SK-N-SH treated with all-trans-retinoic acid at 6 μM for 48 hours (cell line): Measurements from ENCODE around the gene MRPL52.
A peak's percentile ranks its signal among the peaks of the same experiment; 100 is the strongest.

Experiments
- ATAC-seq: fragments of 200-7000 bp; cut with Tn5 transposase; 3 replicates; pipeline ENCODE4 v1.9.1; 2020; ENCODE audit warnings: mild to moderate bottlenecking, moderate library complexity
- ARNTL ChIP-seq: fragments of 450-650 bp; formaldehyde crosslinking; IDR thresholded peaks from 2 replicates; pipeline ENCODE4 v1.5.0; 2020; ENCODE audit warnings: low read depth, mild to moderate bottlenecking, moderate library complexity, borderline replicate concordance
- BACH2 ChIP-seq: fragments of 250-450 bp; sonication (Bioruptor Pico); IDR thresholded peaks from 2 replicates; pipeline ENCODE4 v1.9.0; 2021; ENCODE audit warnings: mild to moderate bottlenecking, borderline replicate concordance
- CSDC2 ChIP-seq: fragments of 250-450 bp; sonication (Bioruptor Pico); IDR thresholded peaks from 2 replicates; pipeline ENCODE4 v1.5.0; 2020; ENCODE audit warnings: mild to moderate bottlenecking, moderate library complexity
- CSRNP3 ChIP-seq: fragments of 250-450 bp; sonication (Bioruptor Pico); IDR thresholded peaks from 2 replicates; pipeline ENCODE4 v1.5.1; 2021; ENCODE audit warnings: mild to moderate bottlenecking, moderate library complexity
- ESRRG ChIP-seq: fragments of 250-450 bp; sonication (Bioruptor Pico); IDR thresholded peaks from 2 replicates; pipeline ENCODE4 v1.6.1; 2021; ENCODE audit warnings: mild to moderate bottlenecking
- GLIS3 ChIP-seq: fragments of 250-450 bp; sonication (Bioruptor Pico); IDR thresholded peaks from 2 replicates; pipeline ENCODE4 v1.5.0; 2020; ENCODE audit warnings: mild to moderate bottlenecking, moderate library complexity
- ISL1 ChIP-seq: fragments of 250-450 bp; sonication (Bioruptor Pico); IDR thresholded peaks from 2 replicates; pipeline ENCODE4 v2.1.2; 2022; ENCODE audit warnings: mild to moderate bottlenecking, moderate library complexity
- OSR1 ChIP-seq: fragments of 250-450 bp; sonication (Bioruptor Pico); IDR thresholded peaks from 2 replicates; pipeline ENCODE4 v1.8.0; 2022; ENCODE audit warnings: moderate library complexity, mild to moderate bottlenecking, inconsistent platforms
- PPARA ChIP-seq: fragments of 250-450 bp; sonication (Bioruptor Pico); IDR thresholded peaks from 2 replicates; pipeline ENCODE4 v1.5.0; 2020; ENCODE audit warnings: mild to moderate bottlenecking, borderline replicate concordance
- RARB ChIP-seq: fragments of 250-450 bp; sonication (Bioruptor Pico); IDR thresholded peaks from 2 replicates; pipeline ENCODE4 v1.8.0; 2021; ENCODE audit warnings: mild to moderate bottlenecking, moderate library complexity
- TCF4 ChIP-seq: fragments of 250-450 bp; sonication (Bioruptor Pico); IDR thresholded peaks from 2 replicates; pipeline ENCODE4 v1.8.0; 2021; ENCODE audit warnings: mild to moderate bottlenecking, moderate library complexity, borderline replicate concordance
- ZC3H10 ChIP-seq: fragments of 250-450 bp; sonication (Bioruptor Pico); IDR thresholded peaks from 2 replicates; pipeline ENCODE4 v1.5.1; 2021; ENCODE audit warnings: mild to moderate bottlenecking, moderate library complexity
- ZFP3 ChIP-seq: fragments of 250-450 bp; sonication (Bioruptor Pico); IDR thresholded peaks from 2 replicates; pipeline ENCODE4 v1.5.0; 2020; ENCODE audit warnings: mild to moderate bottlenecking, moderate library complexity
- ZNF565 ChIP-seq: fragments of 450-650 bp; formaldehyde crosslinking; conservative IDR thresholded peaks from 2 replicates; pipeline ENCODE4 v1.5.0; 2020; ENCODE audit warnings: low read depth, mild to moderate bottlenecking, moderate library complexity
- ZNF8 ChIP-seq: fragments of 450-650 bp; formaldehyde crosslinking; IDR thresholded peaks from 2 replicates; pipeline ENCODE4 v1.5.0; 2020; ENCODE audit warnings: mild to moderate bottlenecking, moderate library complexity
- TF ChIP-seq, protein P1 (sequence below): fragments of 250-450 bp; sonication (Bioruptor Pico); IDR thresholded peaks from 2 replicates; pipeline ENCODE4 v1.5.1; 2020; ENCODE audit warnings: low read depth, mild to moderate bottlenecking, moderate library complexity
- TF ChIP-seq, protein P2 (sequence below): fragments of 250-450 bp; sonication (Bioruptor Pico); IDR thresholded peaks from 2 replicates; pipeline ENCODE4 v1.5.0; 2020; ENCODE audit warnings: mild to moderate bottlenecking, moderate library complexity
- TF ChIP-seq, protein P3 (sequence below): fragments of 250-450 bp; sonication (Bioruptor Pico); IDR thresholded peaks from 2 replicates; pipeline ENCODE4 v1.8.0; 2020; ENCODE audit warnings: mild to moderate bottlenecking, moderate library complexity, borderline replicate concordance
- TF ChIP-seq, protein P4 (sequence below): fragments of 250-450 bp; sonication (Bioruptor Pico); IDR thresholded peaks from 2 replicates; pipeline ENCODE4 v1.8.0; 2021; ENCODE audit warnings: low read depth, mild to moderate bottlenecking, moderate library complexity, borderline replicate concordance

MRPL52 gene

DNA sequence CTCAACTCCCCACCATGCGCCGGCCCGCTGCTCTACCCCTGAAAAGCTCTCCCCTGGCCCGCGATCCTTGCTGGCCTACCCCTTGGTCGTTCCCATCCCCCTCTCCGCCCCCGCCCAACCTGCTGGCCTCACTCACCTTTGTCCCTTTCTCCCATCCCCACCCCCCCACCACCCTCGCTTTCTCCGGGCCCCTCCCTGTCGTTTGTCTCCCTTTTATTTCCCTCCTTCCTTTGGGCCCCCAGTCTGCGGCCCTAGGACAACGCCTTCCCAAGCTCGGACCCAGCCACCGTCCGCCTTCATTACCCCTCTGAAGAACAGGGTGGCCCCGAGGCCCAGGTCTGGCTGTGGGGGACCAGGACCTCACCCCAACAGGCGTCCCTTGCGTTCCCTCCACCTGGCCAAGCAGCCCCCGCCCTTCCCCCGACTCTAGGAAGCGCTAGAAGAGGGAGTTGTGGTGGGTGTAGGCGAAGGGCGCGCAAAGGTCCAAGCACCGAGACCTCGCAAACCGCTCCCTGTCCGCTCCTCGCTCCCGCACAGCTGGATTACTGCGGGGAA, 7.6 kb upstream of the MRPL52 start:
- no peak for ATAC-seq
- TF ChIP-seq OSR1 (CRISPR knock-in tag) (no peak), ZNF8 (no peak), PPARA (CRISPR knock-in tag) (no peak), CSRNP3 (no peak), GLIS3 (no peak), ZFP3 (CRISPR knock-in tag) (no peak), CSDC2 (CRISPR knock-in tag) (no peak), ZNF565 (no peak), TCF4 (CRISPR knock-in tag) (no peak), BACH2 (CRISPR knock-in tag) (no peak), ZC3H10 (CRISPR knock-in tag) (no peak), ARNTL (CRISPR knock-in tag) (no peak), ISL1 (no peak)
- TF ChIP-seq, protein P1, sequence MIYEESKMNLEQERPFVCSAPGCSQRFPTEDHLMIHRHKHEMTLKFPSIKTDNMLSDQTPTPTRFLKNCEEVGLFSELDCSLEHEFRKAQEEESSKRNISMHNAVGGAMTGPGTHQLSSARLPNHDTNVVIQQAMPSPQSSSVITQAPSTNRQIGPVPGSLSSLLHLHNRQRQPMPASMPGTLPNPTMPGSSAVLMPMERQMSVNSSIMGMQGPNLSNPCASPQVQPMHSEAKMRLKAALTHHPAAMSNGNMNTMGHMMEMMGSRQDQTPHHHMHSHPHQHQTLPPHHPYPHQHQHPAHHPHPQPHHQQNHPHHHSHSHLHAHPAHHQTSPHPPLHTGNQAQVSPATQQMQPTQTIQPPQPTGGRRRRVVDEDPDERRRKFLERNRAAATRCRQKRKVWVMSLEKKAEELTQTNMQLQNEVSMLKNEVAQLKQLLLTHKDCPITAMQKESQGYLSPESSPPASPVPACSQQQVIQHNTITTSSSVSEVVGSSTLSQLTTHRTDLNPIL (CRISPR knock-in tag): no peak
- TF ChIP-seq, protein P2, sequence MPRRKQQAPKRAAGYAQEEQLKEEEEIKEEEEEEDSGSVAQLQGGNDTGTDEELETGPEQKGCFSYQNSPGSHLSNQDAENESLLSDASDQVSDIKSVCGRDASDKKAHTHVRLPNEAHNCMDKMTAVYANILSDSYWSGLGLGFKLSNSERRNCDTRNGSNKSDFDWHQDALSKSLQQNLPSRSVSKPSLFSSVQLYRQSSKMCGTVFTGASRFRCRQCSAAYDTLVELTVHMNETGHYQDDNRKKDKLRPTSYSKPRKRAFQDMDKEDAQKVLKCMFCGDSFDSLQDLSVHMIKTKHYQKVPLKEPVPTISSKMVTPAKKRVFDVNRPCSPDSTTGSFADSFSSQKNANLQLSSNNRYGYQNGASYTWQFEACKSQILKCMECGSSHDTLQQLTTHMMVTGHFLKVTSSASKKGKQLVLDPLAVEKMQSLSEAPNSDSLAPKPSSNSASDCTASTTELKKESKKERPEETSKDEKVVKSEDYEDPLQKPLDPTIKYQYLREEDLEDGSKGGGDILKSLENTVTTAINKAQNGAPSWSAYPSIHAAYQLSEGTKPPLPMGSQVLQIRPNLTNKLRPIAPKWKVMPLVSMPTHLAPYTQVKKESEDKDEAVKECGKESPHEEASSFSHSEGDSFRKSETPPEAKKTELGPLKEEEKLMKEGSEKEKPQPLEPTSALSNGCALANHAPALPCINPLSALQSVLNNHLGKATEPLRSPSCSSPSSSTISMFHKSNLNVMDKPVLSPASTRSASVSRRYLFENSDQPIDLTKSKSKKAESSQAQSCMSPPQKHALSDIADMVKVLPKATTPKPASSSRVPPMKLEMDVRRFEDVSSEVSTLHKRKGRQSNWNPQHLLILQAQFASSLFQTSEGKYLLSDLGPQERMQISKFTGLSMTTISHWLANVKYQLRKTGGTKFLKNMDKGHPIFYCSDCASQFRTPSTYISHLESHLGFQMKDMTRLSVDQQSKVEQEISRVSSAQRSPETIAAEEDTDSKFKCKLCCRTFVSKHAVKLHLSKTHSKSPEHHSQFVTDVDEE: no peak
- TF ChIP-seq, protein P3, sequence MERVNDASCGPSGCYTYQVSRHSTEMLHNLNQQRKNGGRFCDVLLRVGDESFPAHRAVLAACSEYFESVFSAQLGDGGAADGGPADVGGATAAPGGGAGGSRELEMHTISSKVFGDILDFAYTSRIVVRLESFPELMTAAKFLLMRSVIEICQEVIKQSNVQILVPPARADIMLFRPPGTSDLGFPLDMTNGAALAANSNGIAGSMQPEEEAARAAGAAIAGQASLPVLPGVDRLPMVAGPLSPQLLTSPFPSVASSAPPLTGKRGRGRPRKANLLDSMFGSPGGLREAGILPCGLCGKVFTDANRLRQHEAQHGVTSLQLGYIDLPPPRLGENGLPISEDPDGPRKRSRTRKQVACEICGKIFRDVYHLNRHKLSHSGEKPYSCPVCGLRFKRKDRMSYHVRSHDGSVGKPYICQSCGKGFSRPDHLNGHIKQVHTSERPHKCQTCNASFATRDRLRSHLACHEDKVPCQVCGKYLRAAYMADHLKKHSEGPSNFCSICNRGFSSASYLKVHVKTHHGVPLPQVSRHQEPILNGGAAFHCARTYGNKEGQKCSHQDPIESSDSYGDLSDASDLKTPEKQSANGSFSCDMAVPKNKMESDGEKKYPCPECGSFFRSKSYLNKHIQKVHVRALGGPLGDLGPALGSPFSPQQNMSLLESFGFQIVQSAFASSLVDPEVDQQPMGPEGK (CRISPR knock-in tag): no peak
- TF ChIP-seq, protein P4, sequence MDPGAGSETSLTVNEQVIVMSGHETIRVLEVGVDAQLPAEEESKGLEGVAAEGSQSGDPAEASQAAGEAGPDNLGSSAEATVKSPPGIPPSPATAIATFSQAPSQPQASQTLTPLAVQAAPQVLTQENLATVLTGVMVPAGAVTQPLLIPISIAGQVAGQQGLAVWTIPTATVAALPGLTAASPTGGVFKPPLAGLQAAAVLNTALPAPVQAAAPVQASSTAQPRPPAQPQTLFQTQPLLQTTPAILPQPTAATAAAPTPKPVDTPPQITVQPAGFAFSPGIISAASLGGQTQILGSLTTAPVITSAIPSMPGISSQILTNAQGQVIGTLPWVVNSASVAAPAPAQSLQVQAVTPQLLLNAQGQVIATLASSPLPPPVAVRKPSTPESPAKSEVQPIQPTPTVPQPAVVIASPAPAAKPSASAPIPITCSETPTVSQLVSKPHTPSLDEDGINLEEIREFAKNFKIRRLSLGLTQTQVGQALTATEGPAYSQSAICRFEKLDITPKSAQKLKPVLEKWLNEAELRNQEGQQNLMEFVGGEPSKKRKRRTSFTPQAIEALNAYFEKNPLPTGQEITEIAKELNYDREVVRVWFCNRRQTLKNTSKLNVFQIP (CRISPR knock-in tag): no peak

- ATAC-seq: peak; percentile 92
Measured at GRCh38 chr14:22822571-22823098, 7.1 kb upstream of the MRPL52 start.

More at GRCh38 chr14:22822571-22823098, 7.1 kb upstream of the MRPL52 start:
- TF ChIP-seq RARB: no peak
- TF ChIP-seq GLIS3: no peak
- no peak for TF ChIP-seq ESRRG (CRISPR knock-in tag)
- TF ChIP-seq, protein P2: no peak
- TF ChIP-seq, protein P4 (CRISPR knock-in tag): no peak
- TF ChIP-seq ZC3H10 (CRISPR knock-in tag): no peak
- no peak for TF ChIP-seq ARNTL (CRISPR knock-in tag)
- no peak for TF ChIP-seq CSRNP3
- no peak for TF ChIP-seq ISL1
- no peak for TF ChIP-seq ZFP3 (CRISPR knock-in tag)
